ENCODE results near the gene ULK4.

GRCh38 chr3:41457176-41457575 is 504.7 kb downstream of the ULK4 start:
- TF ChIP-seq CTCF (IDR thresholded peaks at IDR 0.05; ENCODE audit: borderline replicate concordance, extremely low read depth, low read length, poor library complexity, severe bottlenecking) (no peak), EZH2 (IDR thresholded peaks at IDR 0.05; ENCODE audit: borderline replicate concordance, low read depth, low read length, severe bottlenecking) (no peak)

All from DND-41 (cell line).